Sigmoid colon (tissue), 4 donors: ENCODE measurements around the gene OR7A5.

Source experiments
- CTCF ChIP-seq, 4 experiments: fragments of 450-650 bp in 3 of 4; fragments of 200-600 bp in 1 of 4; IDR thresholded peaks; one replicate each; pipeline ENCODE4 v1.5.1; 2016 to 2019; ENCODE audit warnings: antibody characterized with exemption in 4 of 4, mild to moderate bottlenecking in 3 of 4, moderate library complexity in 2 of 4
- POLR2AphosphoS5 ChIP-seq, 4 donors: sonication (generic); formaldehyde crosslinking; IDR thresholded peaks; one replicate each; pipeline ENCODE4 v1.6.1; 2017; ENCODE audit warnings: antibody characterized with exemption in 4 of 4

- TF ChIP-seq CTCF (IDR thresholded peaks at IDR 0.05) (no peak), POLR2AphosphoS5 (IDR thresholded peaks at IDR 0.05) (peak in 1 of 4 donors; percentile 47)
These were observed at the start of gene OR7A5, which contains the start of gene OR7C1 for GRCh38 chr19:14835011-14835410.
